Left lung (tissue), 10 donors: ENCODE results near the gene ITGA11. TPM values are rescaled to one million over a fixed set of nuclear protein-coding genes. Genes with fewer than 3 reads are reported as not detected.

Experiments
- ATAC-seq: fragments of 200-7000 bp; cut with Tn5 transposase; one replicate; pipeline ENCODE4 v1.9.1; 2020; ENCODE audit warnings: moderate library complexity
- DNase-seq, 4 donors: peaks; one replicate each; pipeline ENCODE4 v3.0.0-alpha.2; 2013 to 2020
- H3K27ac ChIP-seq, 2 donors: fragments of 200-600 bp; sonication (generic) in 1 of 2; one replicate each; pipeline versions ENCODE4 v1.5.0 to v1.8.0; 2020 to 2021
- H3K27me3 ChIP-seq, 2 donors: fragments of 200-600 bp; sonication (generic) in 1 of 2; one replicate each; pipeline versions ENCODE4 v1.5.0 to v1.8.0; 2020 to 2021
- H3K36me3 ChIP-seq, 2 donors: fragments of 200-600 bp; sonication (generic) in 1 of 2; one replicate each; pipeline versions ENCODE4 v1.5.0 to v1.8.0; 2020 to 2021
- H3K4me1 ChIP-seq, 2 donors: fragments of 200-600 bp; one replicate each; pipeline ENCODE4 v1.8.0; 2021
- H3K4me3 ChIP-seq, 2 donors: fragments of 200-600 bp; sonication (generic) in 1 of 2; one replicate each; pipeline versions ENCODE4 v1.5.0 to v1.8.0; 2020 to 2021; ENCODE audit warnings: mild to moderate bottlenecking in 1 of 2
- H3K9me3 ChIP-seq, 2 donors: fragments of 200-600 bp; sonication (generic) in 1 of 2; one replicate each; pipeline versions ENCODE4 v1.5.0 to v1.8.0; 2020 to 2021
- CTCF ChIP-seq, 2 donors: fragments of 200-600 bp; sonication (generic) in 1 of 2; IDR thresholded peaks; one replicate each; pipeline versions ENCODE4 v1.5.0 to v1.8.0; 2021; ENCODE audit warnings: antibody characterized with exemption in 2 of 2
- intact Hi-C, 2 donors: fragments of 100-400 bp; cut with DNase I; formaldehyde crosslinking; loops; one replicate each; pipeline versions ENCODE4 v1.11.2 to v1.14.2; 2022
- polyA plus RNA-seq, 6 donors: library from polyadenylated mRNA; unstranded; fragments of 120-200 nt; gene quantifications; one replicate each; pipeline ENCODE4 v1.2.1, GENCODE V29; 2013; ENCODE audit not compliant: insufficient read length in 6 of 6
- total RNA-seq, 2 donors: library from RNA; stranded (reverse); fragmentation: NEBNext Ultra II Directional; extraction: Animal tissue kit (Norgen Biotek cat#: 25700); gene quantifications; one replicate each; pipeline ENCODE4 v1.2.1, GENCODE V29; 2021
- donor health status: DM: no; HTN: yes; CAD: no.
- donor health status: DM: no; HTN: no; CAD: no.

ITGA11 gene
- total and polyA plus RNA-seq, 8 donors = 1.1 to 7.3 (median 1.8) TPM

GRCh38 chr15:68407886-68408881 lies 23.8 kb downstream of the ITGA11 start:
- ATAC-seq = no peak
- intact Hi-C loops = no loop called here
- Histone ChIP-seq H3K4me1 (no peaks in the 10 kb centered on the region), H3K36me3 (no peaks in the 10 kb centered on the region), H3K9me3 (no peaks in the 10 kb centered on the region), H3K27me3 (no peaks in the 10 kb centered on the region), H3K27ac (no peak overlapping the region), H3K4me3 (no peak overlapping the region)
- no peak for DNase-seq
- TF ChIP-seq CTCF (IDR thresholded peaks at IDR 0.05) = no peak

- Histone ChIP-seq H3K36me3 (no peaks in the 10 kb centered on the region), H3K27ac (no peak overlapping the region), H3K4me3 (no peak overlapping the region), H3K9me3 (no peaks in the 10 kb centered on the region), H3K27me3 (no peaks in the 10 kb centered on the region), H3K4me1 (no peaks in the 10 kb centered on the region)
- TF ChIP-seq CTCF (IDR thresholded peaks at IDR 0.05) = no peak
- no peak for DNase-seq
- ATAC-seq = no peak
- intact Hi-C loops = no loop called here
Measured at GRCh38 chr15:68407141-68407885, 24.6 kb downstream of the ITGA11 start.

GRCh38 chr15:68405378-68406250 lies 26.3 kb downstream of the ITGA11 start:
- DNase-seq (no peak), ATAC-seq (no peak)
- intact Hi-C loops = no loop called here
- Histone ChIP-seq H3K36me3 (no peaks in the 10 kb centered on the region), H3K4me3 (no peak overlapping the region), H3K27ac (no peak overlapping the region), H3K4me1 (no peaks in the 10 kb centered on the region), H3K27me3 (no peaks in the 10 kb centered on the region), H3K9me3 (no peaks in the 10 kb centered on the region)
- no peak for TF ChIP-seq CTCF (IDR thresholded peaks at IDR 0.05)

GRCh38 chr15:68404056-68404798 lies 27.7 kb downstream of the ITGA11 start:
- Histone ChIP-seq H3K27me3 (no peaks in the 10 kb centered on the region), H3K36me3 (no peaks in the 10 kb centered on the region), H3K4me1 (no peaks in the 10 kb centered on the region), H3K4me3 (no peak overlapping the region), H3K27ac (no peak overlapping the region), H3K9me3 (no peaks in the 10 kb centered on the region)
- ATAC-seq (no peak), DNase-seq (no peak)
- intact Hi-C loops = no loop called here
- TF ChIP-seq CTCF (IDR thresholded peaks at IDR 0.05) = no peak
